Testis (tissue), 3 donors: Measurements from ENCODE around the gene HYAL3. TPM values are rescaled to one million over a fixed set of nuclear protein-coding genes. Genes with fewer than 3 reads are reported as not detected.
A peak's percentile ranks its signal among the peaks of the same experiment; 100 is the strongest.

Experiments used
- DNase-seq: peaks from one replicate; pipeline ENCODE4 v3.0.0-alpha.2; 2019
- H3K27ac ChIP-seq, 2 donors: fragments of 200-600 bp; sonication (generic); one replicate each; pipeline ENCODE4 v1.5.1; 2019
- H3K27me3 ChIP-seq: fragments of 200-600 bp; sonication (generic); one replicate; pipeline ENCODE4 v1.5.1; 2019
- H3K36me3 ChIP-seq: fragments of 200-600 bp; sonication (generic); one replicate; pipeline ENCODE4 v1.5.1; 2017; ENCODE audit warnings: low read depth; ENCODE audit errors: missing control alignments
- H3K4me1 ChIP-seq: fragments of 200-600 bp; sonication (generic); one replicate; pipeline ENCODE4 v1.5.1; 2019
- H3K4me3 ChIP-seq, 2 donors: fragments of 200-600 bp; sonication (generic); one replicate each; pipeline ENCODE4 v1.5.1; 2017 to 2019
- H3K9me3 ChIP-seq: fragments of 200-600 bp; sonication (generic); one replicate; pipeline ENCODE4 v1.5.1; 2017
- POLR2A ChIP-seq: fragments of 450-650 bp; IDR thresholded peaks from one replicate; pipeline ENCODE4 v1.6.1; 2017; ENCODE audit warnings: antibody characterized with exemption, mild to moderate bottlenecking, moderate library complexity
- WGBS, 2 donors: methylation state at CpG; one replicate each; pipeline ENCODE4 v1.1.5; 2018; 5-methylcytosine and 5-hydroxymethylcytosine counted together
- intact Hi-C: fragments of 100-400 bp; cut with DNase I; formaldehyde crosslinking; loops from one replicate; pipeline ENCODE4 v1.15.1; 2023; ENCODE audit warnings: low total_unique reads
- polyA plus RNA-seq: library from polyadenylated mRNA; stranded (reverse); fragments of 350-450 nt; fragmentation: Illumina TruSeq; extraction: RNeasy Lipid Tissue Mini Kit (QIAGEN cat#74804); gene quantifications from one replicate; pipeline ENCODE4 v1.2.3, GENCODE V29; 2014; ENCODE audit warnings: low read depth, low replicate concordance; ENCODE audit not compliant: insufficient read depth
- total RNA-seq, 2 donors: library from RNA; depleted of rRNA; stranded (reverse); fragments of >200 nt; gene quantifications; one replicate each; pipeline ENCODE4 v1.2.3, GENCODE V29; 2016
- TF ChIP-seq, protein P1 (sequence below), 3 experiments: fragments of 450-650 bp in 2 of 3; fragments of 200-600 bp in 1 of 3; sonication (generic) in 1 of 3; IDR thresholded peaks; one replicate each; pipeline ENCODE4 v1.5.1; 2016 to 2019; ENCODE audit warnings: antibody characterized with exemption in 3 of 3, mild to moderate bottlenecking in 2 of 3, moderate library complexity in 1 of 3

HYAL3 gene
- total and polyA plus RNA-seq, 3 donors from 2014 or later, result 13.8 to 27.9 (median 25.2) TPM

DNA sequence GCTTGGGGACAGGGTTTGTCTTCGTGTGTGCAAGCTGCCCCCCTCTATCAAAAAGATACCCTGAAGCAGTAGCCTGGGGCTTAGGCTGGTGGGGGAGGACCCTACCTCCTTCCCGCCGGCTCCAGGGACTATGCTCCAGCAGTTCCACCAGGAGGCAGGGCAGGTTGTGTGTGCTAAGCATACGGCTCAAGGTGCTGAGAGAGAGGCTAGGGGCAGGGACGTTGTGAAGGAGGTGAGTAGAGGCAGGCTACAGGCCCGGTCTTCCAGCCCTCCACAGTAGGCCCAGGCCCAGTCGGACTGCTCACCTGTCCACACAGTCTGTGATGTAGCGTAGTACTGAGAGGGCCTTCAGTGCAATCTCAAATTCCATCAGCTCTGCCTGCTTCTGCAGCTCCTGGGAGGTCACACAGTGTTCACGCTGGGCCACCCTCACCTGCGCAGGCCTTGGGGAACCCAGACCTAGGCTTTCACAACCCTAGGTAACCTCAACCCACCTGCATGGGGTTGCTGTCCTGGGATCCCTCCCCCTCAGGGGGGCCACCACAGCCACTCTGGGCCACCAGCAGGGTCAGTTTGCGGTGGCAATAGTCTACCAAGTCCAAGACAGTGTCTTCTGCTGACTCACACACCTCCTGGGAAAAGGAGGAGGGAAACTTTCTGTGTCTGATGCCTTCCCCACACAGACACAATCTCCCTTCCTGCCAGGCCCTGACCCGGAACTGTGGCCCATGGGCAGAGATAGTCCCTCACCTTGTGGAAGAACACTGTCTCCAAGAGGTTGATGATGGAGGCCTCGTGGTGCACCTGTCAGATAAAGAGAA is 43.8 kb upstream of the HYAL3 start:
- no peaks in the 10 kb centered on the region for H3K36me3 ChIP-seq
- H3K4me1 ChIP-seq, result peaks cover 23% of the 10 kb centered on the region
- no peak overlapping the region for H3K27ac ChIP-seq
- DNase-seq, result no peak
- no peaks in the 10 kb centered on the region for H3K9me3 ChIP-seq
- H3K27me3 ChIP-seq, result no peaks in the 10 kb centered on the region
- WGBS, 2 donors, result 83 to 85% methylated on average over 10 to 13 of the region's 13 CpGs
- intact Hi-C loops, result no loop called here
- TF ChIP-seq, protein P1, sequence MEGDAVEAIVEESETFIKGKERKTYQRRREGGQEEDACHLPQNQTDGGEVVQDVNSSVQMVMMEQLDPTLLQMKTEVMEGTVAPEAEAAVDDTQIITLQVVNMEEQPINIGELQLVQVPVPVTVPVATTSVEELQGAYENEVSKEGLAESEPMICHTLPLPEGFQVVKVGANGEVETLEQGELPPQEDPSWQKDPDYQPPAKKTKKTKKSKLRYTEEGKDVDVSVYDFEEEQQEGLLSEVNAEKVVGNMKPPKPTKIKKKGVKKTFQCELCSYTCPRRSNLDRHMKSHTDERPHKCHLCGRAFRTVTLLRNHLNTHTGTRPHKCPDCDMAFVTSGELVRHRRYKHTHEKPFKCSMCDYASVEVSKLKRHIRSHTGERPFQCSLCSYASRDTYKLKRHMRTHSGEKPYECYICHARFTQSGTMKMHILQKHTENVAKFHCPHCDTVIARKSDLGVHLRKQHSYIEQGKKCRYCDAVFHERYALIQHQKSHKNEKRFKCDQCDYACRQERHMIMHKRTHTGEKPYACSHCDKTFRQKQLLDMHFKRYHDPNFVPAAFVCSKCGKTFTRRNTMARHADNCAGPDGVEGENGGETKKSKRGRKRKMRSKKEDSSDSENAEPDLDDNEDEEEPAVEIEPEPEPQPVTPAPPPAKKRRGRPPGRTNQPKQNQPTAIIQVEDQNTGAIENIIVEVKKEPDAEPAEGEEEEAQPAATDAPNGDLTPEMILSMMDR (IDR thresholded peaks at IDR 0.05), result no peak
- TF ChIP-seq POLR2A, result no peak
- H3K4me3 ChIP-seq, result no peak overlapping the region

DNA sequence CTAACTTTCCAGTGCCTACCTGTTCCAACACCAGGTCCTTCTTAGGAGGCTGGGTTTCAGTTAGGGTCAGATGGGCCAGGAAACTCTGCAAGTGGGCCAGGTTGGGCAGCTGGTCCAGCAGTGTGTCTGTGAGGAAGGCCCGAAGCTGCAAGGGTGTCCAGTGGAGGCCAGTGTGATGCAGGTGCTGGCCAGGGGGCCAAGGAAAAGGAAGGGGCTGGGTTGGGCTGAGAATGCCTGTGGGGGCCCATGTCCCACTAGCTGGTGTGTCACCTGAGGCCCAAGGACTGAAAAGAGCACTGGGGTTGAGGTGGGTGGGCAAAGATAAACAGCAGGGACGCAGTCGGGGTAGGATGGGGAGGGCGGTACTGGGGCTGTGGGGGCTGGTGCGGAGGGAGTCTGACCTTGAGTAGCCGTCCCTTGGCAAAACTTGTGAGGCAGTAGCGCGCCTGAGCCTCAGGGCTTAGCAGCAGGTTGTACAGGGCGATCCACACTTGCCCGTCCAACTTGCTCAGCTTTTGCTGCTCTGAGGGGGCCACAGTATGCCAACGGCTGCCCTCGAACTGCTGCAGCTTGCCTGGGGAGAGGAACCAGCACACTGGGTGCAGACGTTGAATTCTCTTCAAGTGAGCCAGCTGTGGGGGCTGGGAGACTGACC is 42.9 kb upstream of the HYAL3 start:
- 63 to 73% methylated on average over 10 to 13 of the region's 13 CpGs for WGBS, 2 donors

DNA sequence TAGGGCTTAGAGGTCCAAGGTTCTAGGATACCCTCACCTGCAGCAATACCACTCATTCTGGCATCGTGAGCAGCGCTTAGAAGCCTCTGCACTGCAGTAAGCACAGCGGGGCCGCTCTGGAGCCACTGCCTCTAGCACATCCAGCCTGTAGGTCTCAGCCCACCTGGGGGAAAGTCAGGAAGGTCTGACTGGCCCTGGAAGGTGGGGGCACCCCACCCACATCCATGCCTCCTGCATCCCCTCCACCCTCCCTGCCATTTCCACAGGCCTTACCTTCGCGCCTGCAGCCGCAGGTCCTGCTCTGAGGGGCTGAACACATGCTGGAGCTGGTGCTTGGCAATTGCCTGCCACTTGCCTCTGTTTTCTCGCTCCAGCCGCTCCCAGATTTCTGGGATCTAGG is 42.3 kb upstream of the HYAL3 start:
- no peak for DNase-seq
- WGBS, 2 donors, result 91 to 95% methylated on average over 9 of the region's 9 CpGs
- intact Hi-C loops, result no loop called here
- no peak for TF ChIP-seq POLR2A
- TF ChIP-seq, protein P1 (IDR thresholded peaks at IDR 0.05), result no peak
- no peak overlapping the region for H3K4me3 ChIP-seq
- H3K9me3 ChIP-seq, result no peaks in the 10 kb centered on the region
- no peaks in the 10 kb centered on the region for H3K36me3 ChIP-seq
- H3K27me3 ChIP-seq, result no peaks in the 10 kb centered on the region
- no peak overlapping the region for H3K27ac ChIP-seq
- peaks cover 23% of the 10 kb centered on the region for H3K4me1 ChIP-seq

More for the DNA sequence above, 42.9 kb upstream of the HYAL3 start:
- peaks cover 23% of the 10 kb centered on the region for H3K4me1 ChIP-seq
- TF ChIP-seq, protein P1 (IDR thresholded peaks at IDR 0.05), result no peak
- no peak for TF ChIP-seq POLR2A
- intact Hi-C loops, result no loop called here
- DNase-seq, result no peak
- H3K27me3 ChIP-seq, result no peaks in the 10 kb centered on the region
- no peaks in the 10 kb centered on the region for H3K9me3 ChIP-seq
- H3K36me3 ChIP-seq, result no peaks in the 10 kb centered on the region
- H3K27ac ChIP-seq, result no peak overlapping the region
- H3K4me3 ChIP-seq, result no peak overlapping the region

DNA sequence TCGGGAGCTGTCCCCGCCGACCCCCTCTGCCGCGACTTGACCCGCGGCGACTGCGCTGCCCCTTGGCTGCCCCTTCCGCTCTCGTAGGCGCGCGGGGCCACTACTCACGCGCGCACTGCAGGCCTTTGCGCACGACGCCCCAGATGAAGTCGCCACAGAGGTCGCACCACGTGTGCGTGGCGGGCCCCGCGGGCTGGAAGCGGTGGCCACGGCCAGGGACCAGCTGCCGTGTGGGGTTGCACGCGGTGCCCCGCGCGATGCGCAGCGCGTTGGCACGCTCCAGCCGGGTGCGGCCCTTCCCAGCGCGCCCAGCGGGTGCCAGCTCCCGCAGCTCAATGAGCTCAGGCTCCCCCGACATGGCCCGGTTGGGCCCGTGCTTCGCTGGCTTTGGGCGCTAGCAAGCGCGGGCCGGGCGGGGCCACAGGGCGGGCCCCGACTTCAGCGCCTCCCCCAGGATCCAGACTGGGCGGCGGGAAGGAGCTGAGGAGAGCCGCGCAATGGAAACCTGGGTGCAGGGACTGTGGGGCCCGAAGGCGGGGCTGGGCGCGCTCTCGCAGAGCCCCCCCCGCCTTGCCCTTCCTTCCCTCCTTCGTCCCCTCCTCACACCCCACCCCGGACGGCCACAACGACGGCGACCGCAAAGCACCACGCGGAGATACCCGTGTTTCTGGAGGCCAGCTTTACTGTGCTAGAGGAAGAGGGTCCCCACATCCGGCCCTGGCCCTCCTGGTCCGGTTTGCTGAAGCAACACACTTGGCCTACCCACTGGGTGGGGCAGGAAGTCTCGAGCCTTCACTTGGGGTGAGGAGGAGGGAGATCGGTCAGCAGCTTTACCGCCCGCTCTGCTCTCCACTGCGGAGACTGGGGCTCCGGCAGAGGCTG is 41.5 kb upstream of the HYAL3 start, which contains the start of gene RASSF1:
RASSF1 (minus strand) TSS at position 389 of the 882 bp plus-strand sequence; CDS start at position 358, 31 bp downstream.
- Histone ChIP-seq H3K27ac (peak within 1 kb of the TSS; percentile 22 to 78), H3K4me1 (peaks cover 31% of the 10 kb centered on the region), H3K9me3 (no peaks in the 10 kb centered on the region), H3K27me3 (no peaks in the 10 kb centered on the region), H3K4me3 (peak within 1 kb of the TSS; percentile 47 to 53), H3K36me3 (no peaks in the 10 kb centered on the region)
- DNase-seq, result peak; percentile 63
- TF ChIP-seq, protein P1 (IDR thresholded peaks at IDR 0.05), result no peak
- 0 to 20% methylated on average over 5 to 66 of the region's 85 CpGs for WGBS, 2 donors
- intact Hi-C loops, result no loop called here
